Esophagus muscularis mucosa (tissue), 4 donors: Measurements from ENCODE around the gene ERC2.

Experiments
- EP300 ChIP-seq: sonication (generic); formaldehyde crosslinking; IDR thresholded peaks from one replicate; pipeline ENCODE4 v1.6.1; 2017; ENCODE audit warnings: antibody characterized with exemption
- POLR2A ChIP-seq: fragments of 450-650 bp; IDR thresholded peaks from one replicate; pipeline ENCODE4 v1.6.1; 2017; ENCODE audit warnings: antibody characterized with exemption, moderate library complexity, mild to moderate bottlenecking, low read depth
- POLR2AphosphoS5 ChIP-seq, 2 donors: sonication (generic); formaldehyde crosslinking; IDR thresholded peaks; one replicate each; pipeline ENCODE4 v1.6.1; 2017; ENCODE audit warnings: antibody characterized with exemption in 2 of 2
- TF ChIP-seq, protein P1 (sequence below), 3 experiments: fragments of 200-600 bp in 2 of 3; fragments of 450-650 bp in 1 of 3; sonication (generic) in 2 of 3; IDR thresholded peaks; one replicate each; pipeline ENCODE4 v1.5.1; 2017 to 2019; ENCODE audit warnings: antibody characterized with exemption in 3 of 3, mild to moderate bottlenecking in 2 of 3, moderate library complexity in 1 of 3

- TF ChIP-seq, protein P1, sequence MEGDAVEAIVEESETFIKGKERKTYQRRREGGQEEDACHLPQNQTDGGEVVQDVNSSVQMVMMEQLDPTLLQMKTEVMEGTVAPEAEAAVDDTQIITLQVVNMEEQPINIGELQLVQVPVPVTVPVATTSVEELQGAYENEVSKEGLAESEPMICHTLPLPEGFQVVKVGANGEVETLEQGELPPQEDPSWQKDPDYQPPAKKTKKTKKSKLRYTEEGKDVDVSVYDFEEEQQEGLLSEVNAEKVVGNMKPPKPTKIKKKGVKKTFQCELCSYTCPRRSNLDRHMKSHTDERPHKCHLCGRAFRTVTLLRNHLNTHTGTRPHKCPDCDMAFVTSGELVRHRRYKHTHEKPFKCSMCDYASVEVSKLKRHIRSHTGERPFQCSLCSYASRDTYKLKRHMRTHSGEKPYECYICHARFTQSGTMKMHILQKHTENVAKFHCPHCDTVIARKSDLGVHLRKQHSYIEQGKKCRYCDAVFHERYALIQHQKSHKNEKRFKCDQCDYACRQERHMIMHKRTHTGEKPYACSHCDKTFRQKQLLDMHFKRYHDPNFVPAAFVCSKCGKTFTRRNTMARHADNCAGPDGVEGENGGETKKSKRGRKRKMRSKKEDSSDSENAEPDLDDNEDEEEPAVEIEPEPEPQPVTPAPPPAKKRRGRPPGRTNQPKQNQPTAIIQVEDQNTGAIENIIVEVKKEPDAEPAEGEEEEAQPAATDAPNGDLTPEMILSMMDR (IDR thresholded peaks at IDR 0.05): no peak
- TF ChIP-seq POLR2A: no peak
- no peak for TF ChIP-seq EP300
- TF ChIP-seq POLR2AphosphoS5 (IDR thresholded peaks at IDR 0.05): no peak
Measured at GRCh38 chr3:55683666-55684270, 784.5 kb downstream of the ERC2 start.
